ENCODE data around the gene ATG5.

DNA sequence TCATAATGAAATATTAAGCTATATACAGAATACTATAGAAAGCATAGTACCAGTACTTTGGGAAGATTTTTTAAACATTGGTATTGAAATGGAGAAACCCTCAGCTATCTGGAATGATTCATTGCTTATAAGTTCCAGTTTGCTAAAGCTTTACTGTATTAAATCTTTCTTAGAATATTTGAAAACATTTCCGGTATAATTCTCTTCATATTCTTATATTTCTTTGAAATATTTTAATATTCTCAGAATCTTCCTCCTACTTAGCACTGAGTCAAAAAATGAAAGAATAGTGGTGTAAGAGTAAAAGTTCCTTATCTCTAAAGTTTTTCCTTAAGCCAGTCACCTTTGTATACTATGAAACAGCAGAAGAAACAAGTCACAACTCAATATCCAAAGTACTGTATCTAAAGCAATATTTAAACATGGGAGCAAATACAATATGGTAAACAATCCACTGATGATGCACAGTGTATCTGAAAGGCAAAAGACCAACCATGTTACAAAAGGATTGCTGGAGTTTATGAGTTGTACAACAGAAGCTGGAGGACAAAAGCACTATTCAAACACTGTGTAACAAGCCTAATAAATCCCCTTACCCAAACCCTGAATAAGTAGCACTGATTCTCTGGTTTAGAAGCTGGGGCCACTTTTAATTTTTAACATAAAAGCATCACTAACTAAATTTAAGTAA is 137.3 kb downstream of the ATG5 start:
- TF ChIP-seq CTCF (conservative IDR thresholded peaks at IDR 0.05), result no peak
- TF ChIP-seq ZFX (IDR thresholded peaks at IDR 0.05), result no peak

All from C4-2B (cell line).